Fibroblast of lung (primary cell): ENCODE measurements around the gene PPIC.

Experiments
- EZH2 ChIP-seq: IDR thresholded peaks from 2 replicates; pipeline ENCODE4 v1.5.1; 2012; ENCODE audit warnings: low read length, control low read depth, mild to moderate bottlenecking; ENCODE audit errors: missing control alignments
- TF ChIP-seq, protein P1 (sequence below), 2 donors: IDR thresholded peaks in 1 of 2; conservative IDR thresholded peaks in 1 of 2; 1 replicate in 1 of 2; 2 replicates in 1 of 2; pipeline ENCODE4 v1.5.1; 2011 to 2012; ENCODE audit warnings: low read length in 2 of 2, control low read depth in 1 of 2, inconsistent platforms in 1 of 2, low read depth in 1 of 2, mild to moderate bottlenecking in 1 of 2

DNA sequence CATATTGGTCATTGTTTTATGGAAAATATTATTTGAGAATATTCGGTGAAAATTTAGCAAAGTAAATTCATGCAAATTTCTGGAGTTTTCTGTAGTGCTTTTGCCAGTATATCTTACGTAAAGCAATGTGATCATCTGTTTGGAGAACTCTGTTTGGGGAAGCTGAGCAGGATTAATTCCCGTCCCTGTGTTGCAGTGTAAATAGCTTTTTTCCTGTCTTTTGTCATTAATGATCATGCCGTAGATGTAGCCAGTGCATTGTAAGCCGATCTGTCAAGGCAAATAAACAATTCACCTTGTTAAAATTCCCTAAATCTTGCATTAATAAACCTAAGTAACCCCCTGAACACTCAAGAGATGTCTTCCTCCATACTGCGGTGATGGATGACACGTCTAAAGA, 39.2 kb downstream of the PPIC start:
- TF ChIP-seq, protein P1, sequence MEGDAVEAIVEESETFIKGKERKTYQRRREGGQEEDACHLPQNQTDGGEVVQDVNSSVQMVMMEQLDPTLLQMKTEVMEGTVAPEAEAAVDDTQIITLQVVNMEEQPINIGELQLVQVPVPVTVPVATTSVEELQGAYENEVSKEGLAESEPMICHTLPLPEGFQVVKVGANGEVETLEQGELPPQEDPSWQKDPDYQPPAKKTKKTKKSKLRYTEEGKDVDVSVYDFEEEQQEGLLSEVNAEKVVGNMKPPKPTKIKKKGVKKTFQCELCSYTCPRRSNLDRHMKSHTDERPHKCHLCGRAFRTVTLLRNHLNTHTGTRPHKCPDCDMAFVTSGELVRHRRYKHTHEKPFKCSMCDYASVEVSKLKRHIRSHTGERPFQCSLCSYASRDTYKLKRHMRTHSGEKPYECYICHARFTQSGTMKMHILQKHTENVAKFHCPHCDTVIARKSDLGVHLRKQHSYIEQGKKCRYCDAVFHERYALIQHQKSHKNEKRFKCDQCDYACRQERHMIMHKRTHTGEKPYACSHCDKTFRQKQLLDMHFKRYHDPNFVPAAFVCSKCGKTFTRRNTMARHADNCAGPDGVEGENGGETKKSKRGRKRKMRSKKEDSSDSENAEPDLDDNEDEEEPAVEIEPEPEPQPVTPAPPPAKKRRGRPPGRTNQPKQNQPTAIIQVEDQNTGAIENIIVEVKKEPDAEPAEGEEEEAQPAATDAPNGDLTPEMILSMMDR (conservative IDR thresholded peaks at IDR 0.05 in 1 of 2, IDR thresholded peaks at IDR 0.05 in 1 of 2; ENCODE audit: low read depth in 1 of 2, low read length in 2 of 2), result no peak
- no peak for TF ChIP-seq EZH2
